Suprapubic skin (tissue), 4 donors: ENCODE measurements around the gene CCR5. TPM values are rescaled to one million over a fixed set of nuclear protein-coding genes. Genes with fewer than 3 reads are reported as not detected.
A peak's percentile ranks its signal among the peaks of the same experiment; 100 is the strongest.

Experiments
- DNase-seq, 2 donors: peaks; one replicate each; pipeline ENCODE4 v3.0.0-alpha.2; 2019; ENCODE audit warnings: low spot score in 2 of 2
- H3K27ac ChIP-seq: fragments of 200-600 bp; sonication (generic); one replicate; pipeline ENCODE4 v1.5.1; 2019
- H3K27me3 ChIP-seq: fragments of 200-600 bp; sonication (generic); one replicate; pipeline ENCODE4 v1.5.1; 2019
- H3K36me3 ChIP-seq: fragments of 200-600 bp; sonication (generic); one replicate; pipeline ENCODE4 v1.5.1; 2019
- H3K4me1 ChIP-seq: fragments of 200-600 bp; sonication (generic); one replicate; pipeline ENCODE4 v1.5.1; 2019
- H3K4me3 ChIP-seq: fragments of 200-600 bp; sonication (generic); one replicate; pipeline ENCODE4 v1.5.1; 2019; ENCODE audit warnings: mild to moderate bottlenecking
- H3K9me3 ChIP-seq: fragments of 200-600 bp; sonication (generic); one replicate; pipeline ENCODE4 v1.5.1; 2019
- CTCF ChIP-seq, 2 donors: fragments of 200-600 bp in 1 of 2; fragments of 450-650 bp in 1 of 2; sonication (generic) in 1 of 2; IDR thresholded peaks; one replicate each; pipeline ENCODE4 v1.5.1; 2016 to 2019; ENCODE audit warnings: antibody characterized with exemption in 2 of 2, mild to moderate bottlenecking in 1 of 2, moderate library complexity in 1 of 2
- EP300 ChIP-seq: sonication (generic); formaldehyde crosslinking; IDR thresholded peaks from one replicate; pipeline ENCODE4 v1.6.1; 2017; ENCODE audit warnings: antibody characterized with exemption
- POLR2A ChIP-seq, 2 donors: fragments of 450-650 bp; IDR thresholded peaks; one replicate each; pipeline ENCODE4 v1.6.1; 2017; ENCODE audit warnings: antibody characterized with exemption in 2 of 2, mild to moderate bottlenecking in 2 of 2, moderate library complexity in 2 of 2
- POLR2AphosphoS5 ChIP-seq, 3 donors: sonication (generic); formaldehyde crosslinking; IDR thresholded peaks; one replicate each; pipeline ENCODE4 v1.6.1; 2017; ENCODE audit warnings: antibody characterized with exemption in 3 of 3
- WGBS: methylation state at CpG from one replicate; pipeline ENCODE4 v1.1.5; 2018; 5-methylcytosine and 5-hydroxymethylcytosine counted together
- total RNA-seq, 4 donors: library from RNA; depleted of rRNA; stranded (reverse); fragments of >200 nt; gene quantifications; one replicate each; pipeline ENCODE4 v1.1.0, GENCODE V29; 2016

CCR5 gene
- total RNA-seq, 4 donors from 2014 or later, result 0.34 to 1.3 TPM; not detected in 2

- DNase-seq, result no peak
- Histone ChIP-seq H3K27ac (peak within 1 kb of the TSS; percentile 76), H3K4me1 (peaks cover 13% of the 10 kb centered on the region), H3K9me3 (no peaks in the 10 kb centered on the region), H3K36me3 (no peaks in the 10 kb centered on the region), H3K27me3 (no peaks in the 10 kb centered on the region), H3K4me3 (peak within 1 kb of the TSS; percentile 29)
- peak in 1 of 2 donors; percentile 38 for TF ChIP-seq POLR2A (IDR thresholded peaks at IDR 0.05)
- TF ChIP-seq CTCF (IDR thresholded peaks at IDR 0.05), result no peak
- 66% methylated on average over 17 of the region's 20 CpGs for WGBS
These were observed 36.3 kb downstream of the CCR5 start, which contains the start of the genes CCR5AS and CCRL2 for GRCh38 chr3:46406788-46407611. Gene CCR5AS (minus strand): TSS chr3:46407066. Gene CCRL2 (plus strand): TSS chr3:46407259. CDS start chr3:46408080, 821 bp downstream.

GRCh38 chr3:46407970-46408369 is 37.2 kb downstream of the CCR5 start:
- Histone ChIP-seq H3K27me3 (no peaks in the 10 kb centered on the region), H3K36me3 (no peaks in the 10 kb centered on the region), H3K4me1 (peaks cover 13% of the 10 kb centered on the region), H3K27ac (peak overlapping the region; percentile 76), H3K9me3 (no peaks in the 10 kb centered on the region), H3K4me3 (peak overlapping the region; percentile 29)
- TF ChIP-seq CTCF (IDR thresholded peaks at IDR 0.05) (no peak), POLR2A (IDR thresholded peaks at IDR 0.05) (no peak)
- DNase-seq, result no peak
- WGBS, result 53% methylated on average over 7 of the region's 7 CpGs

- Histone ChIP-seq H3K9me3 (no peaks in the 10 kb centered on the region), H3K36me3 (no peaks in the 10 kb centered on the region), H3K4me3 (no peak overlapping the region), H3K27me3 (no peaks in the 10 kb centered on the region), H3K4me1 (peaks cover 13% of the 10 kb centered on the region), H3K27ac (no peak overlapping the region)
- no peak for TF ChIP-seq POLR2A (IDR thresholded peaks at IDR 0.05)
- no peak for TF ChIP-seq EP300
- no peak for TF ChIP-seq POLR2AphosphoS5 (IDR thresholded peaks at IDR 0.05)
- TF ChIP-seq CTCF (IDR thresholded peaks at IDR 0.05), result no peak
- 92% methylated on average over 7 of the region's 7 CpGs for WGBS
- no peak for DNase-seq
These were observed 38.1 kb downstream of the CCR5 start for GRCh38 chr3:46408853-46409252.

- Histone ChIP-seq H3K4me3 (no peak overlapping the region), H3K27ac (no peak overlapping the region), H3K36me3 (no peaks in the 10 kb centered on the region), H3K9me3 (no peaks in the 10 kb centered on the region), H3K4me1 (peaks cover 13% of the 10 kb centered on the region), H3K27me3 (no peaks in the 10 kb centered on the region)
- no peak for DNase-seq
- WGBS, result 63% methylated on average over 9 of the region's 9 CpGs
- no peak for TF ChIP-seq POLR2AphosphoS5 (IDR thresholded peaks at IDR 0.05)
- no peak for TF ChIP-seq POLR2A (IDR thresholded peaks at IDR 0.05)
- TF ChIP-seq EP300, result no peak
- TF ChIP-seq CTCF (IDR thresholded peaks at IDR 0.05), result no peak
These were observed 39.2 kb downstream of the CCR5 start for GRCh38 chr3:46409739-46410489.

GRCh38 chr3:46410669-46411068 is 39.9 kb downstream of the CCR5 start:
- 86% methylated on average over 2 of the region's 2 CpGs for WGBS
- H3K36me3 ChIP-seq, result no peaks in the 10 kb centered on the region
- DNase-seq, result no peak
- peaks cover 7% of the 10 kb centered on the region for H3K4me1 ChIP-seq
- no peak overlapping the region for H3K27ac ChIP-seq
- no peaks in the 10 kb centered on the region for H3K9me3 ChIP-seq
- no peak overlapping the region for H3K4me3 ChIP-seq
- no peak for TF ChIP-seq EP300
- TF ChIP-seq POLR2AphosphoS5 (IDR thresholded peaks at IDR 0.05), result no peak
- no peak for TF ChIP-seq CTCF (IDR thresholded peaks at IDR 0.05)
- no peak for TF ChIP-seq POLR2A (IDR thresholded peaks at IDR 0.05)
- H3K27me3 ChIP-seq, result no peaks in the 10 kb centered on the region
